ENCODE results near the gene OSBPL1A. TPM values are rescaled to one million over a fixed set of nuclear protein-coding genes. Genes with fewer than 3 reads are reported as not detected.

OSBPL1A gene
- total and polyA plus RNA-seq, 2 of the 8 experiments (the other 6 are each of a cell fraction or from before 2014, with no cell fraction given), result 53.2 to 74.9 TPM

DNA sequence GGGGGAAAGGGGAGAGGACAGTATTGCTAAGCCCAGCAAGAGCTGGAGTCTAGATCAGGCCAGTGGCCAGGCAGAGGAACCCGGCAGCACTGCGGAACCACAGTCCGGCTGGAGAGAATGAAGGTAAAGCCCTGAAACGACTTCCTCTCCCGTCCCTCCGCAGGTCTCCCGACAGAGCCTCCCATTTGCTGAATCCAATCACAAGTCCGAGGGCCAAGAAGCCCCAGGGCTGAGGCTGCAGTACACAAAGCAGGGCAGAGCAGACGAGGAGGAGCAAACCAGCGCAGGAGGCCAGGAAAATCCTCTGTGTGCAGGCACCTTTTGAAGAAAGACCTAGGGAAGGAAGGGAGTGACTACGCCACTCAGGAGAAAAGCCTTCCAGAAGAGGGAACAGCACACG, 104.4 kb downstream of the OSBPL1A start:
- no peak overlapping the region for H3K4ac ChIP-seq (replicated peaks; ENCODE audit: insufficient read length, low read depth, low read length)
- 94% methylated on average over 12 of the region's 12 CpGs; no CpG with 5 or more reads in 1 of the 2 experiments for WGBS, 2 experiments (ENCODE audit: extremely low coverage in 1 of 2, insufficient coverage in 1 of 2, insufficient read length in 1 of 2, insufficient replicate concordance in 2 of 2, low coverage in 1 of 2, low lambda C conversion rate in 2 of 2, missing lambda C conversion rate in 1 of 2)
- H2AK5ac ChIP-seq (ENCODE audit: low read depth, low read length), result no peak overlapping the region
- H3K36me3 ChIP-seq (ENCODE audit: control insufficient read depth in 2 of 4, insufficient read depth in 4 of 4, low read length in 3 of 4), result no peaks in the 10 kb centered on the region
- no peak overlapping the region for H2AFZ ChIP-seq (ENCODE audit: low read length)
- DNase-seq (ENCODE audit: low read depth in 1 of 2, low spot score in 2 of 2), result peak in 1 of 2 experiments; percentile 54
- no peaks in the 10 kb centered on the region; a peak in 1 of 7 replicates for H3K4me1 ChIP-seq (replicated peaks in 1 of 4; ENCODE audit: control insufficient read depth in 3 of 4, insufficient read depth in 4 of 4, low read length in 3 of 4)
- H2BK5ac ChIP-seq (ENCODE audit: low read depth, low read length), result no peak overlapping the region
- peak overlapping the region; percentile 45; the same call in 1 of the 2 replicates for H4K8ac ChIP-seq (ENCODE audit: extremely low read depth, insufficient read depth, low read length)
- H2BK12ac ChIP-seq (ENCODE audit: low read depth, low read length), result no peak overlapping the region
- no peak overlapping the region for H3K14ac ChIP-seq (ENCODE audit: insufficient read length)
- no peak overlapping the region for H3K9ac ChIP-seq (replicated peaks in 1 of 4; ENCODE audit: extremely low read depth in 1 of 4, low read depth in 3 of 4, low read length in 3 of 4)
- H3K27ac ChIP-seq (ENCODE audit: low read depth, low read length), result no peak overlapping the region
- H3K79me2 ChIP-seq (ENCODE audit: control insufficient read depth in 1 of 2, insufficient read depth in 2 of 2, low read length in 2 of 2), result no peaks in the 10 kb centered on the region
- H2BK20ac ChIP-seq (ENCODE audit: low read length), result no peak overlapping the region
- no peak overlapping the region for H3K4me2 ChIP-seq (ENCODE audit: insufficient read depth in 1 of 2, low read depth in 2 of 2, low read length in 2 of 2)
- no peaks in the 10 kb centered on the region for H4K20me1 ChIP-seq (replicated peaks in 1 of 2; ENCODE audit: control insufficient read depth in 1 of 2, insufficient read depth in 2 of 2, low read length in 2 of 2)
- H3K27me3 ChIP-seq (replicated peaks in 1 of 4; ENCODE audit: control insufficient read depth in 3 of 4, extremely low read depth in 1 of 4, insufficient read depth in 3 of 4, low read length in 3 of 4), result no peaks in the 10 kb centered on the region
- no peak overlapping the region for H4K5ac ChIP-seq (ENCODE audit: insufficient read length, low read depth, low read length)
- no peak overlapping the region for H2BK120ac ChIP-seq (replicated peaks; ENCODE audit: low read depth, low read length)
- H3K23me2 ChIP-seq (ENCODE audit: low read depth, low read length), result no peaks in the 10 kb centered on the region
- H3K9me3 ChIP-seq (ENCODE audit: insufficient read depth in 2 of 2, low read depth in 1 of 2, low read length in 1 of 2), result no peaks in the 10 kb centered on the region
- CTCF ChIA-PET (ENCODE audit: partially characterized antibody), result no interaction called here
- POLR2A ChIA-PET (ENCODE audit: partially characterized antibody), result interaction anchor here (0.5 kb wide), 1 partner anchor 155 kb away, joined by 3 read pairs; the partner anchor contains the start of gene CABYR
- H3K18ac ChIP-seq (ENCODE audit: extremely low read depth, low read length), result peak overlapping the region; percentile 6; the same call in 1 of the 2 replicates
- no peaks in the 10 kb centered on the region for H3K79me1 ChIP-seq (ENCODE audit: low read depth, low read length)
- H3K56ac ChIP-seq (replicated peaks; ENCODE audit: insufficient read length, low read depth, low read length), result no peak overlapping the region
- H3K4me3 ChIP-seq (ENCODE audit: extremely low read depth in 1 of 4, insufficient read depth in 2 of 4, low read depth in 3 of 4, low read length in 4 of 4), result no peak overlapping the region
- H3K23ac ChIP-seq (ENCODE audit: insufficient read length), result no peak overlapping the region
- FAIRE-seq, result no peak
- TF ChIP-seq SIN3A (conservative IDR thresholded peaks at IDR 0.05 in 1 of 2, IDR thresholded peaks at IDR 0.05 in 1 of 2; ENCODE audit: low read depth in 1 of 2, low read length in 2 of 2) (no peak), BRCA1 (IDR thresholded peaks at IDR 0.05; ENCODE audit: low read depth, low read length) (no peak), ZNF274 (IDR thresholded peaks at IDR 0.05; ENCODE audit: borderline replicate concordance, extremely low read depth, low read length) (no peak), TBP (IDR thresholded peaks at IDR 0.05; ENCODE audit: low read depth, low read length) (no peak), RXRA (IDR thresholded peaks at IDR 0.05; ENCODE audit: insufficient read depth, low read depth, low read length) (no peak), CHD2 (IDR thresholded peaks at IDR 0.05; ENCODE audit: low read length) (no peak), MAFK (IDR thresholded peaks at IDR 0.05; ENCODE audit: low read depth, low read length) (no peak), SUZ12 (IDR thresholded peaks at IDR 0.05; ENCODE audit: low read length) (no peak), BCL11A (IDR thresholded peaks at IDR 0.05; ENCODE audit: low read depth in 2 of 2, low read length in 2 of 2) (no peak)
- no peak overlapping the region for H2BK15ac ChIP-seq (ENCODE audit: low read length)
- H4K91ac ChIP-seq (replicated peaks; ENCODE audit: insufficient read length, low read length), result no peak overlapping the region
